Neural progenitor cell (in vitro differentiated cells): ENCODE results near the gene C16orf74.

Source experiments
- CTCF ChIP-seq: fragments of 200-600 bp; sonication (generic); IDR thresholded peaks from 2 replicates; pipeline ENCODE4 v1.5.1; 2017; ENCODE audit warnings: antibody characterized with exemption, mild to moderate bottlenecking
- EZH2 ChIP-seq: fragments of 200-600 bp; sonication (generic); IDR thresholded peaks from 2 replicates; pipeline ENCODE4 v1.6.1; 2017; ENCODE audit warnings: antibody characterized with exemption, mild to moderate bottlenecking, moderate library complexity
- EZH2phosphoT487 ChIP-seq: fragments of 200-600 bp; sonication (generic); IDR thresholded peaks from 2 replicates; pipeline ENCODE4 v1.6.1; 2017; ENCODE audit warnings: antibody characterized with exemption

- TF ChIP-seq CTCF (no peak), EZH2phosphoT487 (no peak), EZH2 (no peak)
These were observed 49.4 kb upstream of the C16orf74 start for GRCh38 chr16:85800321-85800669.
